NOMO-1 treated with DMSO at 0.1 percent for 48 hours (cell line): ENCODE measurements around the gene ATP8B1.

Source experiments
- DNase-seq: peaks from one replicate; lab custom pipeline; 2025; ENCODE audit not compliant: unreplicated experiment; lab: John Stamatoyannopoulos, UW

The ATP8B1 gene

DNA sequence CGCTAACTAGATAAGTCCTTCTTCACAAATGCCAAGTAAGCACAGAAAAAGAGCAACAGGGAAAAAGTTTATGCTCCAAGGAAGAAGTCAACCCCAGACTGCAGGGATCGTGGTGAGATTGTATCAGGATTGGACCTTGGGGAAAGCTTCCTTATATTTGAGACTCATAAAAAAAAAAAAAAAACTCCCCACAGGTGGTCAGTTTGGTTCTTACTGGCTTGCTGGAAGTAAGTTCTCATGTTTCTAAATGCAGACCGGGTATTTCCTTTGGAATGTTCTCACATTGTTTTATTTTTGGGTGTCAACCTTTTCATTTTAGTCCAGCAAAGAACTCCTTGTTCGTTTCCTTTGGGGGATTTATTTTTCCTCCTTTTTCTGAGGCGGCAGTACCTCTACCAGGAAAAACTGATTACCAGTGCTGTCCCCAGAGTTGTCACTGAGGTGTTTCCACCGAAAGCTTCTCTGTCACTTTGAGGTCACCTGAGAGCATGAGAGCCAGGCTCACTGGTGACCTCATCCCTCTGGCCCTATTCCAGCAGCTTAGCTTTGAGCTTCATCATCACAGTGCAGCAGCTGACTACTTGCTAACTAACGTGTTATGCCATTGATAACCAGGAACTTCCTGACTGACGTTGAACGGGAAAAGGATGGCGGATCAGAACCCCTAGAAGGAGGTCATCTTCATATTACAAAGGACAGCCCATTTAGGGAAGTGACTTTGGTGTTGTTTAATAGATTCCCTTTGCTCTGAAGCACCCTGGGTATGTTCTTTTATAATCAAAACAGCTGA, 16.8 kb upstream of the ATP8B1 start:
- DNase-seq = no peak

DNA sequence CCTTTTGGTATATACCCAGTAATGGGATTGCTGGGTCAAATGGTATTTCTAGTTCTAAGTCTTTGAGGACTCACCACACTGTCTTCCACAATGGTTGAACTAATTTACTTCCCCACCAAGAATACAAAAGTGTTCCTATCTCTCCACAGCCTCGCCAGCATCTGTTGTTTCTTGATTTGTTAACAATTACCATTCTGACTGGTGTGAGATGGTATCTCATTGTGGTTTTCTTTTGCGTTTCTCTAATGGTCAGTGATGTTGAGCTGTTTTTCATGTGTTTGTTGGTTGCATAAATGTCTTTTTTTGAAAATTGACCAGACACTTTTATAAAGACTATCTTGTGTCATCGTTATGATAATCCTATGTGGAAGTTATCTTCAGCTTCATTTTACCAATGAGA, 16.0 kb upstream of the ATP8B1 start:
- DNase-seq = no peak

DNA sequence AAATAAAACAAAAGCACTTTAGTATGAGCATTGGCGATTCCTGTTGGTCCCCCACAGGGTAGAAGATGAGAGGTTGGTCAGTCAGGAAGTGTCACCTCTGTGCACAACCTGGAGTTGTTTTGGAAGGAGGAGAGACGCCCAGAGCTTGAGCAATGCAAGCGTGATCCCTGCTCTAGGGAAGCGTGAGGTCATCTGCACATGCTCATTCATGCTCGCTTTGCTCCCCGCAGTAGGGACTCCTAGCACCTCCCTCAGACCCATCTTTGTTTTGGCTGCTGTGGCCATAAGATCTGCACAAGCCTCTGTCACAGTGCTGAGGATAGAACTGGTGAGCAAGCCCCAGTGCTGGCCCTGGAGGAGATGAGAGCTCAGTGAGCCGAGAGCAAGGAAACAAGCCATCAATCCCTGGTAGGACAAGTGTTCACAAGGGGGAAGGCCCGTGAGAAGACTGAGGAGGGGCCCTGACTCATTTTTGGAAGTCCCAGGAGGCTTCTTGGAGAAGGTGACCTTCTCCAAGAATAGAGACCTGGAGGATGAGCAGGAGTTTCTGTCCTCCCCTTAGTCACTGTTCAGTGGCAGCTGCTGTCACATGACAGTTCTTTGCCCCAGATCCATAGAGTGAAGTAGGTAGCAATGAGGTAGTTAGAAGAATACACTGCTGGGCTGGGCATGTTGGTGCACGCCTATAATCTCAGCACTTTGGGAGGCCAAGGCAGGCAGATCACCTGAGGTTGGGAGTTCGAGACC, 13.3 kb upstream of the ATP8B1 start:
- no peak for DNase-seq

DNA sequence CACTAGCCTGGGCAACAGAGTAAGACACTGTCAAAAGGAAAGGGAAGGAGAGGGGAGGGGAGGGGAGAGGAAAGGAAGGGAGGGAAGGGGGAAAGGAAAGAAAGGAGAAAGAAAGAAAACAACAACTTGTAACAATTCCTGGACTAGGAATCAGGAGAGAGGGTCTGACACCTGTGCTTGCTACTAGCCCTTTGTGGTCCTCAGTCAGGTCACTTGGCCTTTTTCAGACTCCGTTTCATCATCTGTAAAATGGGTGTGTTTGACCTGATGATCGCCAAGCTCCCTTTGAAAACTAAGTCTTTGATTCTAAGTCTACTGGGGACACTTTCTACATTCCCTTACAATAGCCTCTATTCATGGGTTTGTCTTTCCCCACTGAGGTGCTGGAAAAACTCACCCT, 11.4 kb upstream of the ATP8B1 start:
- no peak for DNase-seq

DNA sequence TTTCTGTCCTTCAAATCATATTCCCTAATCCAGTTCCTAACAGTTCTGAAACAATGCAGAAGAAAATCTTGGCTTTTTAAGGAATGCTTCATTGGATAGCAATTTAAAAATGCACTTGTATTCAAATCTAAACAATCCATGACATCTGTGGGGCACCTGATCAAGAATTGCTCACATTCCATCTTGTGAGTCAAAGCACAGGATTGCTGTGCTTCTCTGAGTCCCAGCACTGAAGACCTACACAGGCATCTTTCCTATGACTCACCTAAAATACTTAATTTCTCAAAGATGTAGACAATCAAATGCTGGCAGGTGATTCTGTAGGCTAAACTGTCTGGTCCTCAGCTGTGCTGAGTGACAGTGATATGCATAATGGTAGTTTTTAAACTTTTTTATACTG, 10.1 kb upstream of the ATP8B1 start:
- DNase-seq = no peak

DNA sequence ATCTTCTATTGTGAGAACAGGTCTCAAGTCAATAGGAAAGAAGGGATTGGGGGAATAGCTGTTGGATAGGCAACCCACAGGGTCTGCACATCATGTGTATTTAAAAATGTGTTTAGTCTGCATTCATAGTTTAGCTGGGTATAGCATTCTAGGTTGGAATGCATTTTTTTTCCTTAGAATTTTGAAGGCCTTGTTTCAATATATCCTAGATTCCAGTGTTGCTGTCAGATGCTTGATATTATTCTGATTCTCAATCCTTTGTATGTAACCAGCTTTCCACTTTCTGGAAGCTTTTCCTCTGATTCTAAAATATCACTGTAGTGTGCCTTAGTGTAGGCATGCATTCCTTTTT, 9.0 kb upstream of the ATP8B1 start:
- DNase-seq = no peak

DNA sequence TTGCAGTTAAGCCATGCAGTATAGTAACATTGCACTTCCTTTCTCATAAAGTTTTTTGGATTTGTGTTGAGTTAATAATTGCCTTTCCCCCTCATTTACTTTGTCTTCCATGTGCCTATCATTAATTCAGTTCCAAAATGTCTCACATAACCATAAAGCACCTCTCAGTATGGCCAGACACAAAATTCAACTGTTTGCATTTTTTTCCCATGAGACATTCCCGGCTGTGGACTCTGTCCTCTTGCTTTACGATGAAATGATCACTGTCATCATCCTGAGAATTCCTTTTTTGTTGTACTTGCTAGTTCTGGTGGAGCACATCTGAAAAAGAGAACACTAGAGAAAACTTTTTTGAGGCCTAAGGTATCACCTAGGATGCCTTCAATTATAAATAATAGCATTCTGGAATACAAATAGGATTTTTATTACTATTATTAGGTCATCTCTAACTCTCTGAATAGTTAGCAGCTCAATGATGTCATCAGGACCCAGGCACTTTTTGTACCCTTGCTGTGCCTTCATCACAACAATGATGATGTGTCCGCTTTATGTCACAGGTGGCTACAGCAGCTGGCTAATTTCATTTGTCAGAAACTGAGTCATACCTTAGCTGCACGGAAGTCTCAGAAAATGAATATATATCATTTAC, 8.5 kb upstream of the ATP8B1 start:
- no peak for DNase-seq

DNA sequence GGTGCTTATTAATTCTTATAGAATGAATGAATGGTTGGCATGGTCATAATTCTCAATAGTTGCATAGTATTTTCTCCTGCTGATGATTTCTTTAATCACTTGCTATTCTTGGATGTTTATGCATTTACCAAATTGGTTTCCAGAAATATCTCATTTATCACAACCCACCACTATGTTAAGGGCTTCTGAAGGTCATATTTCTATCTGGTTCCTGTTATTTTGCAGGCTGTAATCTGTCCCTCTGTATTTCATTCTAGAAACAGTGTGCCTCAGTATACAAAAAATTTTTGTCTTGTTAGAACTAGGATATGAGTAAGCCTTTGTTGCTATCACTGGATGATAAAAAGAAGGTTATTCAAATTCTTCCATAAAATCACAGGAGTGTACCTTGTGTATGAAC, 6.1 kb upstream of the ATP8B1 start:
- DNase-seq = no peak

DNA sequence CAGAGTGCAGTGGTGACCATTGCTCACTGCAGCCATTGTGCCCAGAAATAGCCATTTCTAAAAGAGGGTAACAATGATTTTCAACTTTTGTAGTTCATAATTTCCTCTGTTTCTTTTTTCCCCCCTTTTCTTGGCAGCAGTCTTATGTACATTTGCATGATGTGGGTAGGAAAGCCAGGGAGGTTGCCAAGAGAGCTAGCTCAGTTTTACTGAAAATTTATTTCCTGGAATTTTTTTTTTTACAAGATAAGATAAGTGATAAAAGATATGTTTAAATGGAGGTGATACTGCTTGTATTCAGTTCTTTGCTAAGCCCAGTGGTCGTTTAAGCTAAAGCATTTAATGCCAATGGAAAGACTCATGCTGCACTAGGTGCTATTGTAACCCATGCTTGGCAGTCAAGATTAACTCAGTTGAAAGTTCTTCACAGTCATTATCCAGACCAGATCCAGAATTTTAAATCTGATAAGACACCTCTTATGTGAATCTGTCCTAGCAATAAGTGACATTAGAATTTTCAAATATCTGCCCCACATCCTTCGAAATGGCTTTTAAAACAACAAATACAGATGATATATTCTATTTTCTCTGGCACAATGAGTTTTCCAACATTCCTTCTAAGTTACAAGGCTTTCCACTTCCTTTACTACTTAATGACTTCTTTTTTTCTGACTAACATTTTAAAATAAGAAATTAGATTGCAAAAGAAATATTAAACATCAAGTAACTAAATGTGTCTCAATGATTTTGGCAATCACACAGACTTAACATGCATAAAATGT, 4.4 kb upstream of the ATP8B1 start:
- no peak for DNase-seq

DNA sequence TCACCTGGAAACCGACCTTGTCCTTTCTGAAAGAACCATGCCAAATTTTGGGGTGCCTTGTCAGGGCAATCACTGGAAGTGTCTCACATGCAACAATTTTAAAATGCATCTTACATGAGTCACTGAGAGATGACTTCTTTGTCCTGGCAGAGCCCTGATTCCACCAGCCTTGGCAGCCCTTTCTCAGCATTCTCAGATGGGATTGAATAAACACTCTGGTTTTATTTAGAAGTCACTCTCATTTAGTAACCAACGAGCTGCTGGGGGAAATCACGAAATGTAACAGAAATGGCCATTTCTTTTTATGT, 3.8 kb upstream of the ATP8B1 start:
- no peak for DNase-seq

DNA sequence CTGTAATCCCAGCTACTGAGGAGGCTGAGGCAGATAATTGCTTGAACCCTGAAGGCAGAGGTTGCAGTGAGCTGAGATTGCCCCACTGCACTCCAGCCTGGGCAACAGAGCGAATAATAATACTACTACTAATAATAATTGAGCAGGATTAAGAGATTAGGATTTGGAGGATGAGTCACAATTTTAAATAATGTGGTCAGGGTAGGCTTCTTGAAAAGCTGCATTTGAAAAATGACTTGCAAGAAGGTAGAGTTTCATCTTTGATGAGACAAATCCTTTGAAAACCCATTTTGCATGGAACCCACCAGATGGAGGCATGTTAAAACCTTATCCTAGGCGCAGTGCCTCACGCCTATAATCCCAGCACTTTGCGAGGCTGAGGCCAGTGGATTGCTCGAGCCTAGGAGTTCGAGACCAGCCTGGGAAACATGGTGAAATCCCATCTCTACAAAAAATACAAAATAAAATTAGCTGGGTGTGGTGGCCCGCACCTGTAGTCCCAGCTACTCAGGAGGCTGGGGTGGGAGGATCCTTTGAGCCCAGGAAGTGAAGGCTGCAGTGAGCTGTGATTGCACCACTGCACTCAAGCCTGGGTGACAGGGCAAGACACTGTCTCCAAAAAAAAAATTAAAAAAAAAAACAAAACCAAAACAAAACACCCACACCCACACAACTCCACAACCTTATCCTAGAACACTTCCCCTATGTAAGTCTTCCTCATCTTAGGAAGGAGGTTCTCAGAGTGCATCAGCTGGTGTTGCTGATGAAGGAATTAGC, 3.3 kb upstream of the ATP8B1 start:
- no peak for DNase-seq

DNA sequence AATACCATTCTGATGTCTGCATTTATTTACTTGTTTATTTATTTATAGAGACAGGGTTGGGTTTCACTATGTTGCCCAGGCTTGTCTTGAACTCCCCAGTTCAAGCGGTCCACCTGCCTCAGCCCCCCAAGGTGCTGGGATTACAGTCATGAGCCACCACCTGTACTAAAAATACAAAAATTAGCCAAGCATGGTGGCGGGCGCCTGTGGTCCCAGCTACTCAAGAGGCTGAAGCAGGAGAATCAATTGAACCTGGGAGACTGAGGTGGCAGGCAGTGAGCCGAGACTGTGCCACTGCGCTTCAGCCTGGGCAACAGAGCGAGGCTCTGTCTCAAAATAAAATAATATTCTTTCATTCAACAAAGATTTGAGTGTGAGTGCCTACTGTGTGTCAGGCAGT, 2.0 kb upstream of the ATP8B1 start:
- no peak for DNase-seq

DNA sequence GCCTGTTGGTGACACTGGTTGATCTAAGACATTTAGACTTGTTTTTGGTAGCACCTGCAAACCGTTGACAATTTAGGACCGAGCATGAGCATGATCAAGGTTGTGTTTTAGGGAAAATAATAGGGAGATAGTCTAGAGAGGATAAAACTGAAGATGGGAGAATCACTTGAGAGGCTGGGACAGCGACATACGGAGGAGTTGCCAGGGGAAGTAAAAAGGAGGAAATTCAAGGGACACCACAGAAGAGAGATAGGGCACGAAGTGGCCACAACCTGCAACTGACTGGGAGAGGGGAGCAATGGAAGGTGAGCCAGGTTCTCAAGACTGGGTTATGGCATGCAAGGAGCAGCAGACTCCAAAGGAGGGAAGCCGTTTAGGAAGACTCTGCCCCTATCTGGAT, 1.4 kb upstream of the ATP8B1 start:
- no peak for DNase-seq

DNA sequence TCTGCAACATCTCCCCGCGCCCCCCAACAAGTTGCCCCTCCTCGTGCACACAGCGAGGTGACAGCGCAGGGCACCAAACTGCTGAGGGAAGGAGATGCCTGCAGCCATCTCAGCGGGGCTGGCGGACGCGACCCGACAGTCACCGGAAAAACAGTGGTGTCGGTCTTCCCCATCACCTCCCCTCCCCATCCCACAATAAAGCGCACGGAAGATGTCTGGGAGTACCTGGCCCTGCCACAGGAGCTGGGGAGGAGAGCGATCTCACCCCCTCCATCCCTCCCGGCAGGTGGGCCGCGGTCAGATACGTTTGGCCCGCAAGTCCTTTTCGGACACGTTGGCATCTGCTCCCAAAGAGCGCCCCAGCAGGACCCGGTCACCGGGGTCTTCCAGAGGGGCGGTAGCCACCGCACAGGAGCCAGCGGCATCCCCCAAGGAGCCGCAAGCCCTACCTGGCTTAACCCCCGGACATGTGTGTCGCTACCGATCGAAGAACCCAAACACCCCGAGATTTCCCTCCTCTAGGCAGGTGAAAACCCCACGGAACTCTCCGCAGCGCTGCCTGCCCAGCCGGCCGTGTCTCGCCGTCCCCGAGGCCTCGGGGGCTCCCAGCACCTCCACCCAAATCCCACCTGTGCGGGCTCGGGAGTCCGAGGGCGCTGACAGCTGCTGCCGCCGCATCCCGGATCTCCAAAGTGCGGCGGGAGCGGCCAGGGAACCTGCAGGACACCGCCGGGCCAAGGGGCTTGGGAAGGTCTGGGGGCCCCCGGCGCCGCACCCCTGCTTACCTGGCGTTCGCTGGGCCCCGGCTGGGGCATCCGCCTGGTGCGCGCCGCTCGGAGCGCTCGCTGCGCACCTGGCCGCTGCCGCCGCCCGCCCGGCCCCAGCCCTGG, 657 bp downstream of the ATP8B1 start:
- no peak for DNase-seq

DNA sequence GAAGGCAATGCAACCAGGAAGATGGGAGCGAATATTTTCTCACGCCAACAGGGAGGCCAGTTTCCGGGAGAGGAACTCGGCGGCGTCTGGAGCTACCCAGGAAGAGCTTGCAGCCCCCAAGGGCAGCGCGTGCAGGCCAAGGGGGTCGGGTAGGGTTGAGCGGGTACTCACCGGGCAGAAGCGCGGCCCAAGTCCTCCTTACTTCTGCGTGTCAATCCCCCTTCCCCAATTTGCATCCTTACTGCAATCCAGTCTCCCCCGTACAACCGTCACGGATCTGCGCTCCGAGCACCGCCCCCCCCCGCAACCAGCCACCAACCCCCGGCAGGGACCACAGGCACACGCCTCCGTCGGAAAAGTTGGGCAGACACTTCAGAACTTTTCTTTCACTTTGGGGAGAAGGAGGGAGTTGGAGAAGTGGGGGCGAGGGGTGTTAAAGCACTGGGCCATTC, 1.3 kb downstream of the ATP8B1 start:
- DNase-seq = no peak

DNA sequence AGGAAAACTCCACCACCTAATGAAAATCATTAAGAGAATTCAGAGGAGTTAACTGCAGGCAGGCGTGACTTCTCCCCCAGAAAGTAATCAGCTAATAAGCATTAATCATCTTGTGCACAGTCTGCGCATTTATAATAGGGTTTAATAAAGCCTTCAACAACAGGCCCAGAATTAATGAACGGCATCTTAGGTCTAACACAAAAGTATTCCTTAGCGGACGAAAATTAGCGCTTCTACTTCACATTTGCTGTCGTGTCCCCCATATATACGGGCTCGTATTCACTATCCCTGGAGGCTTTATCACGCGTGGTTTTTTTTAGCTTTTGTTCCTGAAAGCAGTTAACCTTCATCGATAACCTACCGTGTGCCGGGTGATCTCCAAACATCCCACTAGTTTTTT, 1.8 kb downstream of the ATP8B1 start:
- no peak for DNase-seq

DNA sequence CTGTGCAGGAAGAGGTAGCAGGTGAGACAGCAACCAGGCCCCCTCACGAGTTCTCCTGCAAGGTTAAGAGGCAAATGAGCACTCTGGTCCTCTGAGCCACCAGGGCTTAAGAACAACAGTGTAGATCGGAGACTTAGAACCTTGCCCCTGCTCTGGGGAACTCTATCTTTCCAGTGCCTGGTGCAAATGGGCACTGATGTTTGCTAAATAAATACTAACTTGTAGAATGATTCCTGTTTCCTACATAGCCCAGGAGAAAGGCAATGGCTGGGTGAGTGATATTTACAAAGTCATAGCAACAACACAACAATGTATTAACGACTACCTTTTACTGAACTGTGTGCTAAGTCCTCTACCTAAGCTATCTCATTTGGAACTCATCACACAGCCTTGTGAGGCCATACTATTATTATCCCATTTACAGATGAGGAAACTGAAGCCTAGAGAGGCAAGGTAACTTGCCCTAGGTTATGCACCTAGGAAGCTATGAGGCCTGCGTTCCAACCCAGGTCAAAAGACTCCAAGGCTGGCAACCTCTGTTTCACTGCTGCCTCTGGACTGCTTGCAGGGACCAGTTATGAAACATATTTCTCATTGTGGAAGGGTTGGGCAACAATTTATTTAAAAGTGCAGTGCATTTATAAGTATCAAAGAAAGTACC, 4.3 kb downstream of the ATP8B1 start:
- DNase-seq = no peak

DNA sequence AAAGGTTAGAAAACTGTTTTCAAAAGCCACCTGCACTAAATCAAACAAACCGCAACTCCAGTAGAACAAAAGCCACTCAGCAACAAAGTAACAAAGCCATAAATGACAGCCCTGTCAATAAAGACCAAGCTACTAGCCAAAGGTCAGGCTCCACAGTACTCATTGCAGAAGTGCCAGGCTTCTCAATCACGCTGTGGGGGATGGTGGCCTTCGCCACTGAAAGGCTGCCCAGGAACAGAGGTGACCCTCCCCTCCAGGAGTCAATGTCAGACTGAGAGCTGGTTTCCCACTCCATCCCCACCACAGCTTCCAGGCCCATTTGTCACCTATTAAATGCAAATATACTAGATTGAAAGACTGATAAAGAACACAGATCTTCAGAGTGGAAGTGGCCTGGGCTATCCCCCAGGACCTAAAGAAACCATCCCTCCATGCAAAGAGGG, 5.9 kb downstream of the ATP8B1 start:
- DNase-seq = no peak
